GM18507 (cell line): ENCODE results near the gene HNF4A.

Source experiments
- DNase-seq: peaks from one replicate; pipeline ENCODE4 v3.0.0; 2011; ENCODE audit warnings: low read depth; ENCODE audit not compliant: insufficient read length; ENCODE audit errors: extremely low spot score
- FAIRE-seq: peaks from 2 replicates; lab custom pipeline; 2011; peaks lifted over from hg19 to GRCh38; lab: Jason Lieb, UNC

Gene HNF4A

GRCh38 chr20:44483112-44483511 lies 127.6 kb downstream of the HNF4A start:
- DNase-seq (no peak), FAIRE-seq (no peak)
